Spleen (tissue), 7 donors: ENCODE data around the gene USH1G.

ENCODE experiments used
- POLR2A ChIP-seq, 3 donors: fragments of 450-650 bp; IDR thresholded peaks; one replicate each; pipeline ENCODE4 v1.5.1; 2017; ENCODE audit warnings: antibody characterized with exemption in 3 of 3, mild to moderate bottlenecking in 1 of 3
- POLR2AphosphoS5 ChIP-seq, 3 donors: sonication (generic); formaldehyde crosslinking; IDR thresholded peaks; one replicate each; pipeline ENCODE4 v1.5.1; 2017; ENCODE audit warnings: antibody characterized with exemption in 3 of 3
- TF ChIP-seq, protein P1 (sequence below), 11 experiments: fragments of 200-600 bp in 7 of 11; fragments of 450-650 bp in 4 of 11; sonication (generic) in 4 of 11; IDR thresholded peaks in 8 of 11; conservative IDR thresholded peaks in 3 of 11; 1 replicate in 7 of 11; 2 replicates in 4 of 11; pipeline versions ENCODE4 v1.4.0 to v1.8.0; 2016 to 2021; ENCODE audit warnings: antibody characterized with exemption in 11 of 11, inconsistent platforms in 4 of 11, mild to moderate bottlenecking in 1 of 11
- donor health status: DM: no; HTN: no; CAD: no; lungs with moderate emphysema.
- donor health status: DM: no; HTN: no; CAD: no.
- donor health status: DM: no; HTN: no; CAD: no.

DNA sequence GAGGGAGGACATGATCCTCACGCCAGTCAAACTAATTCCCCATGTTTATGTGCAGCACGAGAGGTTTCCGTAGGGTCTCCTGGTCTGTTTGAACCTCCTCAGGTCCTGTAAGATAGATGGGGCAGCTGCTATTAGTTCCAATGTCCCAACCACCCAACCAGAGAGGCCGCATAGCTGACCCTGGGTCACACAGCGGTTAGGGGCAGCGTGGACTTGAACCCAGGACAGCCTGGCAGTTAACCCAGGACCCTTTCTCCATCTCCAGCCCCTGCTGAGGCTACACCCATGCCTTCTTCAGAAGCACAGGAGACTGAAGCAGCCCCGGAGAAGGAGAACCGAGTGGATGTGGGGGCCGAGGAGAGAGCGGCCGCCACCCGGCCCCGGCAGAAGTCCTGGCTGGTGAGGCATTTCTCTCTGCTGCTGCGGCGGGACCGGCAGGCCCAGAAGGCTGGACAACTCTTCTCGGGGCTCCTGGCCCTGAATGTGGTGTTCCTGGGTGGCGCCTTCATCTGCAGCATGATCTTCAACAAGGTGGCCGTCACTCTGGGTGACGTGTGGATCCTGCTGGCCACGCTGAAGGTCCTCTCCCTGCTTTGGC, 18.2 kb upstream of the USH1G start:
- TF ChIP-seq, protein P1, sequence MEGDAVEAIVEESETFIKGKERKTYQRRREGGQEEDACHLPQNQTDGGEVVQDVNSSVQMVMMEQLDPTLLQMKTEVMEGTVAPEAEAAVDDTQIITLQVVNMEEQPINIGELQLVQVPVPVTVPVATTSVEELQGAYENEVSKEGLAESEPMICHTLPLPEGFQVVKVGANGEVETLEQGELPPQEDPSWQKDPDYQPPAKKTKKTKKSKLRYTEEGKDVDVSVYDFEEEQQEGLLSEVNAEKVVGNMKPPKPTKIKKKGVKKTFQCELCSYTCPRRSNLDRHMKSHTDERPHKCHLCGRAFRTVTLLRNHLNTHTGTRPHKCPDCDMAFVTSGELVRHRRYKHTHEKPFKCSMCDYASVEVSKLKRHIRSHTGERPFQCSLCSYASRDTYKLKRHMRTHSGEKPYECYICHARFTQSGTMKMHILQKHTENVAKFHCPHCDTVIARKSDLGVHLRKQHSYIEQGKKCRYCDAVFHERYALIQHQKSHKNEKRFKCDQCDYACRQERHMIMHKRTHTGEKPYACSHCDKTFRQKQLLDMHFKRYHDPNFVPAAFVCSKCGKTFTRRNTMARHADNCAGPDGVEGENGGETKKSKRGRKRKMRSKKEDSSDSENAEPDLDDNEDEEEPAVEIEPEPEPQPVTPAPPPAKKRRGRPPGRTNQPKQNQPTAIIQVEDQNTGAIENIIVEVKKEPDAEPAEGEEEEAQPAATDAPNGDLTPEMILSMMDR (IDR thresholded peaks at IDR 0.05 in 8 of 11, conservative IDR thresholded peaks at IDR 0.05 in 3 of 11), result no peak
- TF ChIP-seq POLR2A (IDR thresholded peaks at IDR 0.05) (no peak), POLR2AphosphoS5 (IDR thresholded peaks at IDR 0.05) (no peak)
